Upper lobe of left lung (tissue), 4 donors: ENCODE data around the gene MYLK2.

Experiments
- EP300 ChIP-seq, 4 donors: sonication (generic); formaldehyde crosslinking; IDR thresholded peaks; one replicate each; pipeline ENCODE4 v1.5.1; 2017; ENCODE audit warnings: antibody characterized with exemption in 4 of 4, control low read depth in 2 of 4
- POLR2A ChIP-seq, 4 donors: fragments of 450-650 bp; IDR thresholded peaks; one replicate each; pipeline ENCODE4 v1.5.1; 2016 to 2017; ENCODE audit warnings: antibody characterized with exemption in 4 of 4, mild to moderate bottlenecking in 2 of 4
- POLR2AphosphoS5 ChIP-seq, 2 donors: sonication (generic); formaldehyde crosslinking; IDR thresholded peaks; one replicate each; pipeline ENCODE4 v1.5.1; 2017; ENCODE audit warnings: antibody characterized with exemption in 2 of 2
- TF ChIP-seq, protein P1 (sequence below), 6 experiments: fragments of 450-650 bp in 4 of 6; fragments of 200-600 bp in 2 of 6; sonication (generic) in 2 of 6; IDR thresholded peaks; one replicate each; pipeline ENCODE4 v1.5.1; 2016 to 2019; ENCODE audit warnings: antibody characterized with exemption in 6 of 6

DNA sequence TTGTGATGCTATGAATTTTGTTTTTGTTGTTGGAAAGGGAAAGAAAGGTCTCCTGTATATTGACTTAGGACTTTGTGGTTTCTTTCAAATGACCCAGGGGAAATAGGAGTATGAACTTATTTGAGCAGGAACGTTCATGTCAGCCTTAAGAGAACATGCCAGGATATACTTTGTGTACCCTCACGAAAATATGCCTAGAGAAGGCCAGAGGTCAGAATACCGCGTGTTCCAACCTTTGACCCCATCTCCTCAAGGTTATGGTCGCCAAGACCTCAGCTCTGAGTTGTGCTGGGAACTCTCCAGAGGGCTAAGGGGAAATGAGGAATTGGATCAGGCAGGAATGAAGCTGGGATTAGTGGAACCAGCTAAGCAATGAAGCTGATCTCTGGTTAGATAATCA, 62.8 kb downstream of the MYLK2 start:
- TF ChIP-seq, protein P1, sequence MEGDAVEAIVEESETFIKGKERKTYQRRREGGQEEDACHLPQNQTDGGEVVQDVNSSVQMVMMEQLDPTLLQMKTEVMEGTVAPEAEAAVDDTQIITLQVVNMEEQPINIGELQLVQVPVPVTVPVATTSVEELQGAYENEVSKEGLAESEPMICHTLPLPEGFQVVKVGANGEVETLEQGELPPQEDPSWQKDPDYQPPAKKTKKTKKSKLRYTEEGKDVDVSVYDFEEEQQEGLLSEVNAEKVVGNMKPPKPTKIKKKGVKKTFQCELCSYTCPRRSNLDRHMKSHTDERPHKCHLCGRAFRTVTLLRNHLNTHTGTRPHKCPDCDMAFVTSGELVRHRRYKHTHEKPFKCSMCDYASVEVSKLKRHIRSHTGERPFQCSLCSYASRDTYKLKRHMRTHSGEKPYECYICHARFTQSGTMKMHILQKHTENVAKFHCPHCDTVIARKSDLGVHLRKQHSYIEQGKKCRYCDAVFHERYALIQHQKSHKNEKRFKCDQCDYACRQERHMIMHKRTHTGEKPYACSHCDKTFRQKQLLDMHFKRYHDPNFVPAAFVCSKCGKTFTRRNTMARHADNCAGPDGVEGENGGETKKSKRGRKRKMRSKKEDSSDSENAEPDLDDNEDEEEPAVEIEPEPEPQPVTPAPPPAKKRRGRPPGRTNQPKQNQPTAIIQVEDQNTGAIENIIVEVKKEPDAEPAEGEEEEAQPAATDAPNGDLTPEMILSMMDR (IDR thresholded peaks at IDR 0.05), result no peak
- TF ChIP-seq POLR2A (IDR thresholded peaks at IDR 0.05) (no peak), POLR2AphosphoS5 (IDR thresholded peaks at IDR 0.05) (no peak), EP300 (IDR thresholded peaks at IDR 0.05) (no peak)
